Esophagus muscularis mucosa (tissue), 3 donors: ENCODE data around the gene SETD2.

Source experiments
- POLR2A ChIP-seq: fragments of 450-650 bp; IDR thresholded peaks from one replicate; pipeline ENCODE4 v1.6.1; 2017; ENCODE audit warnings: antibody characterized with exemption, moderate library complexity, mild to moderate bottlenecking, low read depth
- POLR2AphosphoS5 ChIP-seq, 2 donors: sonication (generic); formaldehyde crosslinking; IDR thresholded peaks; one replicate each; pipeline ENCODE4 v1.6.1; 2017; ENCODE audit warnings: antibody characterized with exemption in 2 of 2
- TF ChIP-seq, protein P1 (sequence below), 3 experiments: fragments of 200-600 bp in 2 of 3; fragments of 450-650 bp in 1 of 3; sonication (generic) in 2 of 3; IDR thresholded peaks; one replicate each; pipeline ENCODE4 v1.5.1; 2017 to 2019; ENCODE audit warnings: antibody characterized with exemption in 3 of 3, mild to moderate bottlenecking in 2 of 3, moderate library complexity in 1 of 3

- TF ChIP-seq POLR2AphosphoS5 (IDR thresholded peaks at IDR 0.05) (no peak), POLR2A (no peak)
- TF ChIP-seq, protein P1, sequence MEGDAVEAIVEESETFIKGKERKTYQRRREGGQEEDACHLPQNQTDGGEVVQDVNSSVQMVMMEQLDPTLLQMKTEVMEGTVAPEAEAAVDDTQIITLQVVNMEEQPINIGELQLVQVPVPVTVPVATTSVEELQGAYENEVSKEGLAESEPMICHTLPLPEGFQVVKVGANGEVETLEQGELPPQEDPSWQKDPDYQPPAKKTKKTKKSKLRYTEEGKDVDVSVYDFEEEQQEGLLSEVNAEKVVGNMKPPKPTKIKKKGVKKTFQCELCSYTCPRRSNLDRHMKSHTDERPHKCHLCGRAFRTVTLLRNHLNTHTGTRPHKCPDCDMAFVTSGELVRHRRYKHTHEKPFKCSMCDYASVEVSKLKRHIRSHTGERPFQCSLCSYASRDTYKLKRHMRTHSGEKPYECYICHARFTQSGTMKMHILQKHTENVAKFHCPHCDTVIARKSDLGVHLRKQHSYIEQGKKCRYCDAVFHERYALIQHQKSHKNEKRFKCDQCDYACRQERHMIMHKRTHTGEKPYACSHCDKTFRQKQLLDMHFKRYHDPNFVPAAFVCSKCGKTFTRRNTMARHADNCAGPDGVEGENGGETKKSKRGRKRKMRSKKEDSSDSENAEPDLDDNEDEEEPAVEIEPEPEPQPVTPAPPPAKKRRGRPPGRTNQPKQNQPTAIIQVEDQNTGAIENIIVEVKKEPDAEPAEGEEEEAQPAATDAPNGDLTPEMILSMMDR (IDR thresholded peaks at IDR 0.05) = no peak
Observed at GRCh38 chr3:47130557-47130956, 33.4 kb downstream of the SETD2 start.
